Stimulated activated CD8-positive, alpha-beta memory T cell treated with anti-CD3 and anti-CD28 coated beads, Interleukin-4, amount 100 ng/mL, for 1 hour (primary cell): ENCODE measurements around the gene ITGA1.
"Not testable (repeated sequence)": the region's sequence is repeated elsewhere in the genome, so short reads cannot be mapped to it uniquely, and the experiment has no call there.

ENCODE experiments used
- DNase-seq, 2 donors: peaks; one replicate each; pipeline ENCODE4 v3.0.0-alpha.2; 2020; ENCODE audit warnings: low read depth in 2 of 2, low spot score in 1 of 2

Gene ITGA1

GRCh38 chr5:52863715-52864290 lies 76.1 kb downstream of the ITGA1 start:
- no peak for DNase-seq

DNA sequence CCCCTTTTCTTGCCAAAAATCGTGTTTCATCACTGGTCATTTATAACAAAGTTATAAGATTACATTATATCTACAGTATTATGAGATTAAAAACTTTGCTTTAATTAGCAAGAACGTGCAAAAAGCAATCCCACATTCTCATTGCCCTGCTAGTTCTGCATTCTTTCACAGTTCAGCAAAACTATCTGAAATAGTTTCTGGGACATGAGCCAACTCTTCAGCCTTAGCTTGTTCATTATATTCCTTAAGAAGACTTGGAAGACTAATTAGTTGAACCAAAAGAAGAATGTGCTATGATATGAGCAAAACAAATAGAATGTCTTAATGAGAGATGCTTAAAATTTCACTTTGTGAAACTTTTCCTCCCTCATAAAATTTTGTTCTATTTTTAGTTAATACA lies 76.7 kb downstream of the ITGA1 start:
- no peak for DNase-seq

DNA sequence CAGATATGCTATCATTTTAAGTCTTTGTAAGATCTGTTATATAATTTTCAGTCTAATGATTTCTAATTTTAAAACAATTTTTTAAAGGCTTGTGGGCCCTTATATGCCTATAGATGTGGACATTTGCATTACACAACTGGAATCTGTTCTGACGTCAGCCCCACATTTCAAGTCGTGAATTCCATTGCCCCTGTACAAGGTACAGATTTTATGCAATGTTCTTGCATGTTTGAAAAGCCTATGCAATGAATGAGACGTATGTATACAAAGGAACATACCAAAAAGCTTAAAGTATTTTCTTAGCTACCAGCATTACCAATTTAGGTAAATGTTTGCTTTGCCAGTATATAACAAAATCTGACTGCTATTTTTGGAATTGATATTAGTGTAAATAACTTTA lies 77.2 kb downstream of the ITGA1 start:
- DNase-seq = no peak

- DNase-seq = not testable (repeated sequence)
Observed at GRCh38 chr5:52865991-52866390, 78.3 kb downstream of the ITGA1 start.

DNA sequence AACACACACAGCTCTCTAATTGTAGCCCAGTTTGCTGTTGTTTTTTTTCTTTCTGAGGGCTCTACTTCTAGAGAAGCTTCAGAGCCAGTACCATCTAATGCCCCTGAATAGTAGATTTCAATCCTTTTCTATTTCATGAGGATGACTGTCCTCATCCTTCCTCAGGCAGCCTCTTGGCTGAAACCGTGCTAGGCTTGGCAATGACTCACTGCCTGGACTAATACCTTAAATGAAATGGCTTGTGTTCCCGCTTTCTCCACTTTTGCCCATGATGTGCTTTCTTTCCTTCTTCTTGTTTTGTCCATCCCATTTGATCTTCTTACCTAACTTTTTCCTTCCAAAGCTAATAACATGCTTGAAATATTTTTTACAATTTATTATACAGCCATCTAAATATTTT lies 80.1 kb downstream of the ITGA1 start:
- no peak for DNase-seq

GRCh38 chr5:52868417-52868816 lies 80.7 kb downstream of the ITGA1 start:
- DNase-seq = no peak

GRCh38 chr5:52869391-52869790 lies 81.7 kb downstream of the ITGA1 start:
- no peak for DNase-seq

- no peak for DNase-seq
Observed at GRCh38 chr5:52870448-52870847, 82.7 kb downstream of the ITGA1 start.

DNA sequence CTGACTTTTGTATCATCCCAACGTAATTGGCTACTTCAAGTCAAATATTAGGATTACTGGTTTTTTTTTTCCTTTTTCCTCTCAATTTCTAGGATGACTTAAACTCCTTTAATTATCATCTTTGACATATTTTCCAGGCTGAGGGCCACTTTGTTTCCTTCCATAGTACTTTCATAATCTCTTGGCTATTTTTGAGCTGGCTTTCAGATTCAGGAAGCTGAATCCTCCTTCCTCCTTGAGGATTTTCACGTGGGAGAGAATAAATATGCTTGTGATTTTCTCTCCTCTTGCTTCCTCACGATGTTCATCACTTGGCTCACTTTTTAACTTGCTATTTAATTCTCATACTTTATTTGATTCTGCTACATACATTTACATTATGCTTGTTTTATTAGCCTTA lies 88.1 kb downstream of the ITGA1 start:
- DNase-seq = no peak

DNA sequence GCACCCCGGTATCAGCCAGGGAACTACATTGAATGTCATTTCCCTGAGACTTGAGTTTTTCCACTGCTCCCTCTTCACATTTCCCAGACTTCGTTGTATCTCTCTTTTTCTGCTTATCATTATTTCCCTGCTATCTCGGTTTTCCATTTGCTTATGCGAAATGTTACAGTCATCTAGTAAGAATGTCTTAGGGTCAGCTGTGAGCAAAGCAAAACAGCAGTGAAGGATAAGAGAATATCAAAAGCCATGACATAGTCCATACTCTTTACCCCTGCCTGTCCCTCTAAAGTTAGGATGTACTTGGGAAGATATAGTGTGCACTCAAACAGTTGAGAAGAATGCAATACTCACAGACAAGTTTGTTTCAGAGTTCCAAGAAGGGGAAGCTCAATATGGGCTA lies 88.7 kb downstream of the ITGA1 start:
- no peak for DNase-seq

- DNase-seq = no peak
Observed at GRCh38 chr5:52878656-52879055, 90.9 kb downstream of the ITGA1 start.

DNA sequence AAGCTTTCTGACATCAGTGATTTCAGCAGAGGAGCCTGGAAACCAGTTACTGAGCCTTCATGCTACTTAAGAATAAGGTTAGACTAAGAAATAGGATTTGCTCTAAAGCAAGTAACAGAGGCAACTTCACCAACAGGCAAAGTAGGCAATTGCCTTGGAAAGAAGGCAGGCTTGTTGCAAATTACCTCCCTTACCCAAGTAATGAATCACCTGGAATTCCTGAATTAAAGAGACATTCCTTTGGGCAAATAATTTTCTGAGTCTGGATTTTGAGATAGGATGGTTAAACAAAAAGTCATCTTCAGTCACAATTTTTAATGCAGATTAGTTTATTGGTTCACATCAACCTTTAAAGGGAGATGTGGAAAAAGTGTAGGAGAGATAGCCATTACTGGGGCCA lies 92.8 kb downstream of the ITGA1 start:
- no peak for DNase-seq

DNA sequence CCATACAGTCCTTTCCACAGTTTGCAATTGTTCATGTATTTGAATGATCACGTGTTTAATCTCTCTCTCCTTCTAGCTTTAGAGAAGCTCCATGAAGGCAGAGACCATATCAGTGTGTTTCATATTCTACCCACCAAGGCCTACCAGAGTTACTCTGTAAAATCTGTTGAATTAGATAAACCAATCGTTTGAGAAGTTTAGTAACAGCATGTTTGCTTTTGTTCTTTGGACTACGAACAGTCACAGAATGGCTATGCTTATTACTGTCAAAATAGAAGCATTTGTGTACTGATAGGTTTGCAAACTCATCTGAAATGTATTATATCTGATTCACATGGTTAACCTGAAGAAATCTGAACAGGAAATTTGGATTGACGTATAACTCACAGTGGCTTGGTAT lies 93.8 kb downstream of the ITGA1 start:
- no peak for DNase-seq

GRCh38 chr5:52883110-52883509 lies 95.4 kb downstream of the ITGA1 start:
- no peak for DNase-seq

DNA sequence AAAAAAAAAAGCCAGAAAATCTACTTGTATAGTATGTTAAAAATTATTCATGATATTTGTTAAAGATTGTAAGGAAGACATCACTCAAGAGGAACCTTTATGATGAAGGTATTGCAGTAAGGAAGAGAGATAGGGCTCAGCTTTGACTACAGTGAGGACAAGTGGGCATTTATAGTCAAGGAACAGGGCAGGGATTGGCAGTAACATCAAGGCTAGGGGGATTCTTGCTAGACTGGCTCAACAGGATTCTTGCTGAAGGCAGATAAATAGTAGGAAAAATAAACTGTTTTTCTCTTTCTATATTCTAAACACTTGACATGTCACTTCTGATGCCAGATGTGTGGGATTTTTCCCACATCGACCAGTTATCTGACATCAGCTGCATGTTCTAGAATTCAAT lies 96.7 kb downstream of the ITGA1 start:
- no peak for DNase-seq

DNA sequence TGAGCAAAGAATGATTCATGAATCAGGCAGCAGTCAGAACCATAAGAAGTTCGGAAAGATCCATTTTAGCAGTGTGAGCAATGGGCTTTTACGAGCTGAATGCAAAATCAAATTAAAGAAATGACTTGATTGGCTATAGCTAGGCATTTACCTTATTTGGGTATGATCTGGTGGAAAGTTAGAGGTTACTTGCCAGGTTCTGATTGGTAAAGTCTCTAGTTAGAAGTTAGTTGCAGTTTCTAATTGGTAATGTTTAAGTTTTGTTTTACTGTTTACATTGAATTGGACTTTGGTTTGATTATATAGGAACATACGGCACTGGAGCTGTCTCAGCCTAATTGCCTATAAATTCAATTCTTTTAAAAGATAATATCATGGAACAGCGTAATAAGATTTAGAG lies 97.9 kb downstream of the ITGA1 start:
- no peak for DNase-seq

GRCh38 chr5:52886206-52886605 lies 98.5 kb downstream of the ITGA1 start:
- no peak for DNase-seq

- no peak for DNase-seq
Observed at GRCh38 chr5:52887066-52887465, 99.3 kb downstream of the ITGA1 start.

DNA sequence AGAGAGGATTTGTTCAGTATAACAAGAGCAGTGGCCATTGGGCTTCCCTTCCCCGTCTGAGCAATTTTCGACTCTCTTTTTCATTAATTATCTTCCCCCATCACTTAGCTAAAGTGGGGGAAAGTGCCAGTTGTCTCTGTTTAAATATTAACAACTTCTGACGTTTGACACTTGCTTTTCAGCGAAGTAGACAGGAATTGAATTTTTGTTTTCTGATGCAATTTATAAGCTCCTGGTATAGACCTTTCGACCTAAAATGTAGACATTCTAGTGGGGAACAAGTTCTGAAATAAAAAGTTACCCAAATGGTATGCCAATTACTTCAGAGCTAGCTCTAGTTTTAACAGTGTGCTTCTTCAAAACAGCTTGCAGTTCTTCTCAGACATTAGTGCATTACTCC lies 100.6 kb downstream of the ITGA1 start:
- no peak for DNase-seq

GRCh38 chr5:52892242-52892878 lies 104.6 kb downstream of the ITGA1 start:
- DNase-seq = no peak

DNA sequence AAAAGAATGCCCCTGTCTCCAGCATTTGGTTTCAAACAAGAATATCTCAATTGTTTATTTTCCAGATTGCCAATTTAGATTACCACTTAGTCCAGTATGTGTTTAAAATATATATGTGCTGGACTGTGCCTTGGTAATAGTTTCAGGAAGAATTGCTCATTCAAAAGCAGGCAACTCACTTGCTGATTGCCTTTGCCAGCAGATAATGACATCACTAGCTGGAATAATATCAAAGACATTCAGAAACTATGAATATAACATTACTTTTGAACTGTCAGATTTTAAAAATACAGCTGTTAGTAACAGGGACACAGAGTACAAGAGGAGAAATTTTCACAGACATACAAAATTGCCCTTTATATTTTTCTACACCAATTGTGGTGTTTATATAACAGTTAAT lies 105.4 kb downstream of the ITGA1 start:
- no peak for DNase-seq

GRCh38 chr5:52893863-52894262 lies 106.1 kb downstream of the ITGA1 start:
- DNase-seq = no peak

DNA sequence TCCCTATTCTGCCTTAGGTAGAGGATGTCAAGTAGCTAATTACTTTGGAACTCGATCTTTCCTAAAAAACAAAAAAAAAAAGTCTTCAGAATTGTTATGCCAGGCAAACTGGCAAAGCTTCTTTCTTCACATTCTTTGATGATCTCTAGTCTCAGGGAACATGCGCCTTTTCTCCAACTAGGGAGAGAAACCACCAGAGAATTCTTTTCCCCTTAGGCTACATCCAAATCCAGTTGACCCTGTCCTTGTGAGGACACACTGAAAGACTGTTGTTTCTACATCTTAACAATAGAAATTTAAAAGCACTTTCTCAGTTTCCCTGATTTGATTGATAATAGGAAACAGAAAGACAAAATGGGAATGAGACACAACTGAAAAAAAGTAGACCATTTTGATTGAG lies 106.7 kb downstream of the ITGA1 start:
- DNase-seq = no peak
